HFF-Myc (cell line): Measurements from ENCODE around the gene PLLP.

ENCODE experiments used
- DNase-seq: peaks from one replicate; pipeline ENCODE4 v3.0.0-alpha.2; 2011; ENCODE audit warnings: low read depth; ENCODE audit errors: extremely low read depth
- H3K4me3 ChIP-seq: replicated peaks from 2 replicates; pipeline ENCODE4 v1.5.1; 2011; ENCODE audit warnings: low read depth, mild to moderate bottlenecking, control low read depth, low read length
- CTCF ChIP-seq: IDR thresholded peaks from 2 replicates; pipeline ENCODE4 v1.5.1; 2012; ENCODE audit warnings: mild to moderate bottlenecking, low read depth, low read length, control low read depth; ENCODE audit errors: missing control alignments

The PLLP gene

GRCh38 chr16:57261806-57262205, 22.7 kb downstream of the PLLP start:
- H3K4me3 ChIP-seq, result no peak overlapping the region
- no peak for DNase-seq
- TF ChIP-seq CTCF, result no peak

GRCh38 chr16:57260294-57260929, 24.1 kb downstream of the PLLP start:
- TF ChIP-seq CTCF, result no peak
- peak; percentile 43 for DNase-seq
- H3K4me3 ChIP-seq, result no peak overlapping the region

GRCh38 chr16:57258910-57259475, 25.5 kb downstream of the PLLP start:
- no peak for DNase-seq
- no peak for TF ChIP-seq CTCF
- no peak overlapping the region for H3K4me3 ChIP-seq

GRCh38 chr16:57258226-57258909, 26.1 kb downstream of the PLLP start:
- TF ChIP-seq CTCF, result no peak
- no peak for DNase-seq
- no peak overlapping the region for H3K4me3 ChIP-seq

- H3K4me3 ChIP-seq, result no peak overlapping the region
- no peak for DNase-seq
- TF ChIP-seq CTCF, result no peak
Measured at GRCh38 chr16:57257455-57258070, 26.9 kb downstream of the PLLP start.

- TF ChIP-seq CTCF, result no peak
- H3K4me3 ChIP-seq, result no peak overlapping the region
- DNase-seq, result no peak
Measured at GRCh38 chr16:57256601-57257395, 27.7 kb downstream of the PLLP start.
